GM23338 (cell line): Measurements from ENCODE around the gene SLC5A6. TPM values are rescaled to one million over a fixed set of nuclear protein-coding genes. Genes with fewer than 3 reads are reported as not detected.

ENCODE experiments used
- ATAC-seq: fragments of 200-7000 bp; cut with Tn5 transposase; 3 replicates; pipeline ENCODE4 v1.9.1; 2020
- DNase-seq: peaks from one replicate; pipeline ENCODE4 v3.0.0-alpha.2; 2015; ENCODE audit warnings: low spot score
- H2AFZ ChIP-seq: fragments of 200-600 bp; sonication (generic); 2 replicates; pipeline ENCODE4 v1.8.0; 2016; ENCODE audit warnings: antibody characterized with exemption, mild to moderate bottlenecking, moderate library complexity
- H3F3A ChIP-seq: fragments of 200-600 bp; sonication (generic); replicated peaks from 2 replicates; pipeline ENCODE4 v1.8.0; 2017; ENCODE audit warnings: antibody characterized with exemption, mixed run types, low read depth
- H3K27ac ChIP-seq: fragments of 200-600 bp; sonication (generic); 2 replicates; pipeline ENCODE4 v1.6.1; 2016; ENCODE audit warnings: low read depth
- H3K27me3 ChIP-seq: fragments of 200-600 bp; sonication (generic); 2 replicates; pipeline ENCODE4 v1.8.0; 2016; ENCODE audit warnings: mild to moderate bottlenecking, mixed run types, moderate library complexity; ENCODE audit not compliant: insufficient read depth
- H3K36me3 ChIP-seq: fragments of 200-600 bp; sonication (generic); 2 replicates; pipeline ENCODE4 v1.8.0; 2016; ENCODE audit warnings: mild to moderate bottlenecking; ENCODE audit not compliant: insufficient read depth
- H3K4me1 ChIP-seq: fragments of 200-600 bp; sonication (generic); 2 replicates; pipeline ENCODE4 v1.8.0; 2016; ENCODE audit warnings: mild to moderate bottlenecking, moderate library complexity; ENCODE audit not compliant: insufficient read depth
- H3K4me2 ChIP-seq: fragments of 200-600 bp; sonication (generic); 2 replicates; pipeline ENCODE4 v1.7.1; 2017; ENCODE audit warnings: mixed run types
- H3K4me3 ChIP-seq: fragments of 200-600 bp; sonication (generic); 2 replicates; pipeline ENCODE4 v1.6.1; 2016; ENCODE audit warnings: mixed run types
- H3K79me2 ChIP-seq: fragments of 200-600 bp; sonication (generic); replicated peaks from 2 replicates; pipeline ENCODE4 v1.8.0; 2017; ENCODE audit warnings: mild to moderate bottlenecking; ENCODE audit not compliant: insufficient read depth
- H3K9me2 ChIP-seq: fragments of 200-600 bp; sonication (generic); 2 replicates; pipeline ENCODE4 v1.8.0; 2017; ENCODE audit not compliant: insufficient read depth
- H4K20me1 ChIP-seq: fragments of 200-600 bp; sonication (generic); replicated peaks from 2 replicates; pipeline ENCODE4 v1.8.0; 2017; ENCODE audit warnings: mild to moderate bottlenecking; ENCODE audit not compliant: insufficient read depth
- H3K27ac Mint-ChIP-seq: 2 replicates; pipeline ENCODE4 v1.8.0; 2020; ENCODE audit warnings: inconsistent platforms, mild to moderate bottlenecking, moderate library complexity, mixed read lengths
- H3K27me3 Mint-ChIP-seq: 3 replicates; pipeline ENCODE4 v1.8.0; 2022; ENCODE audit warnings: low read depth, mild to moderate bottlenecking, moderate library complexity, mixed read lengths, inconsistent platforms; ENCODE audit not compliant: insufficient read depth, poor library complexity
- H3K36me3 Mint-ChIP-seq: 3 replicates; pipeline ENCODE4 v1.8.0; 2021; ENCODE audit warnings: low read depth, mild to moderate bottlenecking, inconsistent platforms, moderate library complexity, mixed read lengths
- H3K4me1 Mint-ChIP-seq: 3 replicates; pipeline ENCODE4 v1.8.0; 2020; ENCODE audit warnings: mild to moderate bottlenecking, inconsistent platforms, mixed read lengths
- H3K4me3 Mint-ChIP-seq: 3 replicates; pipeline ENCODE4 v1.8.0; 2021; ENCODE audit warnings: moderate library complexity, mild to moderate bottlenecking, inconsistent platforms, mixed read lengths
- H3K9me3 Mint-ChIP-seq: 3 replicates; pipeline ENCODE4 v1.8.0; 2020; ENCODE audit warnings: moderate library complexity, mild to moderate bottlenecking, inconsistent platforms, mixed read lengths
- CREB1 ChIP-seq: fragments of 250-450 bp; sonication (Bioruptor Pico); IDR thresholded peaks from 2 replicates; pipeline ENCODE4 v1.5.0; 2020; ENCODE audit warnings: low read depth, mild to moderate bottlenecking, moderate library complexity
- CTCF ChIP-seq, 2 experiments: fragments of 200-600 bp in 1 of 2; sonication (generic) in 1 of 2; conservative IDR thresholded peaks; 2 replicates each; pipeline versions ENCODE4 v1.5.1 to v1.6.1; 2016 to 2017; ENCODE audit warnings: antibody characterized with exemption in 2 of 2, low read depth in 2 of 2, mild to moderate bottlenecking in 2 of 2, moderate library complexity in 1 of 2
- ETS1 ChIP-seq: IDR thresholded peaks from 2 replicates; pipeline ENCODE4 v1.6.1; 2016; ENCODE audit warnings: antibody characterized with exemption
- EZH2 ChIP-seq: fragments of 200-600 bp; sonication (generic); IDR thresholded peaks from one replicate; pipeline ENCODE4 v1.8.0; 2017; ENCODE audit warnings: antibody characterized with exemption, mild to moderate bottlenecking, low read depth; ENCODE audit not compliant: unreplicated experiment
- EZH2phosphoT487 ChIP-seq: fragments of 200-600 bp; sonication (generic); IDR thresholded peaks from one replicate; pipeline ENCODE4 v1.8.1; 2018; ENCODE audit warnings: antibody characterized with exemption; ENCODE audit not compliant: unreplicated experiment
- JUNB ChIP-seq: IDR thresholded peaks from one replicate; pipeline ENCODE4 v1.6.1; 2016; ENCODE audit warnings: antibody characterized with exemption; ENCODE audit not compliant: unreplicated experiment
- NANOG ChIP-seq: IDR thresholded peaks from 2 replicates; pipeline ENCODE4 v1.6.1; 2016; ENCODE audit warnings: antibody characterized with exemption, borderline replicate concordance
- POLR2AphosphoS5 ChIP-seq: IDR thresholded peaks from 2 replicates; pipeline ENCODE4 v1.6.1; 2016; ENCODE audit warnings: antibody characterized with exemption, low read depth
- STAT1 ChIP-seq: IDR thresholded peaks from one replicate; pipeline ENCODE4 v1.6.1; 2016; ENCODE audit warnings: antibody characterized with exemption; ENCODE audit not compliant: unreplicated experiment
- ZNF114 ChIP-seq: fragments of 250-450 bp; sonication (Bioruptor Pico); IDR thresholded peaks from 2 replicates; pipeline ENCODE4 v1.5.0; 2020; ENCODE audit warnings: mild to moderate bottlenecking, moderate library complexity
- ZNF331 ChIP-seq: fragments of 250-450 bp; sonication (Bioruptor Pico); IDR thresholded peaks from 2 replicates; pipeline ENCODE4 v1.5.0; 2020; ENCODE audit warnings: low read depth, mild to moderate bottlenecking, moderate library complexity
- polyA plus RNA-seq: library from polyadenylated mRNA; unstranded; fragments of >200 nt; fragmentation: Nextera tagmentation; extraction: Ambion mirVana; gene quantifications from 2 replicates; pipeline ENCODE4 v1.2.1, GENCODE V29; 2016
- total RNA-seq: library from RNA; depleted of rRNA; stranded (reverse); fragments of >200 nt; shearing (Covaris generic); gene quantifications from 2 replicates; pipeline ENCODE4 v1.2.3, GENCODE V29; 2014
- TF ChIP-seq, protein P1 (sequence below): IDR thresholded peaks from one replicate; pipeline ENCODE4 v1.6.1; 2018; ENCODE audit warnings: antibody characterized with exemption; ENCODE audit not compliant: unreplicated experiment
- TF ChIP-seq, protein P2 (sequence below): fragments of 250-450 bp; sonication (Bioruptor Pico); IDR thresholded peaks from 2 replicates; pipeline ENCODE4 v1.5.0; 2020; ENCODE audit warnings: mild to moderate bottlenecking, moderate library complexity

SLC5A6 gene
- total and polyA plus RNA-seq, 2 experiments from 2014 or later: 44.3 to 153 TPM

DNA sequence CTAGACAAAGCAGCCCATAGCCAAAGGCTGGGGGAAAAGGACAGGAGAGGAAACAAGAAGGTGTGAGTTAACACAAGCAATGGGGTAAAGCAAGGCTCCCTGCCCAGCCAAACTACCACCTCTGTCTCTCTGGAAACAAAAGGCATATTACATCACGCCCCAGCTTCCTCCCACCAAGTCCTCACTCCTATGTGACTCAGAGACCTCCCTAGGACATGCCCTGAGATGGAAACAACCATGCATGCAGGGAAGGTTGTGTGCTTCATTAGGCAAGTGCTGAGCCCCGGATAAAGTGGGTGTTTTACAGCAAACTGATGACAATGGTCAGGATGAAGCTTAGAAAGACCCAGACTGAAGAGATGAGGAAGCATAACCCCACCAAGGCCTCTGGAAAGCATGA, 9.2 kb downstream of the SLC5A6 start:
- peaks cover 81% of the 10 kb centered on the region for H3K36me3 Mint-ChIP-seq

More for the DNA sequence above, 9.2 kb downstream of the SLC5A6 start:
- H3K4me3 Mint-ChIP-seq: no peak overlapping the region
- no peak overlapping the region for H3K4me3 ChIP-seq
- DNase-seq (no peak), ATAC-seq (no peak)
- no peaks in the 10 kb centered on the region for H3F3A ChIP-seq
- no peaks in the 10 kb centered on the region for H3K9me2 ChIP-seq
- no peaks in the 10 kb centered on the region for H3K9me3 Mint-ChIP-seq
- peaks cover 5% of the 10 kb centered on the region for H3K27me3 Mint-ChIP-seq
- no peaks in the 10 kb centered on the region for H3K27me3 ChIP-seq
- peaks cover 2% of the 10 kb centered on the region; the same call in 1 of the 2 replicates for H3K79me2 ChIP-seq
- H3K27ac Mint-ChIP-seq: no peak overlapping the region
- H3K4me1 Mint-ChIP-seq: no peaks in the 10 kb centered on the region
- no peak for TF ChIP-seq CTCF (conservative IDR thresholded peaks at IDR 0.05; ENCODE audit: low read depth in 2 of 2)
- TF ChIP-seq ZNF331: no peak
- no peak for TF ChIP-seq CREB1 (CRISPR knock-in tag)
- no peak for TF ChIP-seq ETS1
- TF ChIP-seq NANOG: no peak
- no peak for TF ChIP-seq STAT1
- no peak for TF ChIP-seq ZNF114 (CRISPR knock-in tag)
- TF ChIP-seq EZH2phosphoT487: no peak
- TF ChIP-seq POLR2AphosphoS5: no peak
- no peak for TF ChIP-seq JUNB
- TF ChIP-seq, protein P1, sequence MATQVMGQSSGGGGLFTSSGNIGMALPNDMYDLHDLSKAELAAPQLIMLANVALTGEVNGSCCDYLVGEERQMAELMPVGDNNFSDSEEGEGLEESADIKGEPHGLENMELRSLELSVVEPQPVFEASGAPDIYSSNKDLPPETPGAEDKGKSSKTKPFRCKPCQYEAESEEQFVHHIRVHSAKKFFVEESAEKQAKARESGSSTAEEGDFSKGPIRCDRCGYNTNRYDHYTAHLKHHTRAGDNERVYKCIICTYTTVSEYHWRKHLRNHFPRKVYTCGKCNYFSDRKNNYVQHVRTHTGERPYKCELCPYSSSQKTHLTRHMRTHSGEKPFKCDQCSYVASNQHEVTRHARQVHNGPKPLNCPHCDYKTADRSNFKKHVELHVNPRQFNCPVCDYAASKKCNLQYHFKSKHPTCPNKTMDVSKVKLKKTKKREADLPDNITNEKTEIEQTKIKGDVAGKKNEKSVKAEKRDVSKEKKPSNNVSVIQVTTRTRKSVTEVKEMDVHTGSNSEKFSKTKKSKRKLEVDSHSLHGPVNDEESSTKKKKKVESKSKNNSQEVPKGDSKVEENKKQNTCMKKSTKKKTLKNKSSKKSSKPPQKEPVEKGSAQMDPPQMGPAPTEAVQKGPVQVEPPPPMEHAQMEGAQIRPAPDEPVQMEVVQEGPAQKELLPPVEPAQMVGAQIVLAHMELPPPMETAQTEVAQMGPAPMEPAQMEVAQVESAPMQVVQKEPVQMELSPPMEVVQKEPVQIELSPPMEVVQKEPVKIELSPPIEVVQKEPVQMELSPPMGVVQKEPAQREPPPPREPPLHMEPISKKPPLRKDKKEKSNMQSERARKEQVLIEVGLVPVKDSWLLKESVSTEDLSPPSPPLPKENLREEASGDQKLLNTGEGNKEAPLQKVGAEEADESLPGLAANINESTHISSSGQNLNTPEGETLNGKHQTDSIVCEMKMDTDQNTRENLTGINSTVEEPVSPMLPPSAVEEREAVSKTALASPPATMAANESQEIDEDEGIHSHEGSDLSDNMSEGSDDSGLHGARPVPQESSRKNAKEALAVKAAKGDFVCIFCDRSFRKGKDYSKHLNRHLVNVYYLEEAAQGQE: no peak
- TF ChIP-seq, protein P2, sequence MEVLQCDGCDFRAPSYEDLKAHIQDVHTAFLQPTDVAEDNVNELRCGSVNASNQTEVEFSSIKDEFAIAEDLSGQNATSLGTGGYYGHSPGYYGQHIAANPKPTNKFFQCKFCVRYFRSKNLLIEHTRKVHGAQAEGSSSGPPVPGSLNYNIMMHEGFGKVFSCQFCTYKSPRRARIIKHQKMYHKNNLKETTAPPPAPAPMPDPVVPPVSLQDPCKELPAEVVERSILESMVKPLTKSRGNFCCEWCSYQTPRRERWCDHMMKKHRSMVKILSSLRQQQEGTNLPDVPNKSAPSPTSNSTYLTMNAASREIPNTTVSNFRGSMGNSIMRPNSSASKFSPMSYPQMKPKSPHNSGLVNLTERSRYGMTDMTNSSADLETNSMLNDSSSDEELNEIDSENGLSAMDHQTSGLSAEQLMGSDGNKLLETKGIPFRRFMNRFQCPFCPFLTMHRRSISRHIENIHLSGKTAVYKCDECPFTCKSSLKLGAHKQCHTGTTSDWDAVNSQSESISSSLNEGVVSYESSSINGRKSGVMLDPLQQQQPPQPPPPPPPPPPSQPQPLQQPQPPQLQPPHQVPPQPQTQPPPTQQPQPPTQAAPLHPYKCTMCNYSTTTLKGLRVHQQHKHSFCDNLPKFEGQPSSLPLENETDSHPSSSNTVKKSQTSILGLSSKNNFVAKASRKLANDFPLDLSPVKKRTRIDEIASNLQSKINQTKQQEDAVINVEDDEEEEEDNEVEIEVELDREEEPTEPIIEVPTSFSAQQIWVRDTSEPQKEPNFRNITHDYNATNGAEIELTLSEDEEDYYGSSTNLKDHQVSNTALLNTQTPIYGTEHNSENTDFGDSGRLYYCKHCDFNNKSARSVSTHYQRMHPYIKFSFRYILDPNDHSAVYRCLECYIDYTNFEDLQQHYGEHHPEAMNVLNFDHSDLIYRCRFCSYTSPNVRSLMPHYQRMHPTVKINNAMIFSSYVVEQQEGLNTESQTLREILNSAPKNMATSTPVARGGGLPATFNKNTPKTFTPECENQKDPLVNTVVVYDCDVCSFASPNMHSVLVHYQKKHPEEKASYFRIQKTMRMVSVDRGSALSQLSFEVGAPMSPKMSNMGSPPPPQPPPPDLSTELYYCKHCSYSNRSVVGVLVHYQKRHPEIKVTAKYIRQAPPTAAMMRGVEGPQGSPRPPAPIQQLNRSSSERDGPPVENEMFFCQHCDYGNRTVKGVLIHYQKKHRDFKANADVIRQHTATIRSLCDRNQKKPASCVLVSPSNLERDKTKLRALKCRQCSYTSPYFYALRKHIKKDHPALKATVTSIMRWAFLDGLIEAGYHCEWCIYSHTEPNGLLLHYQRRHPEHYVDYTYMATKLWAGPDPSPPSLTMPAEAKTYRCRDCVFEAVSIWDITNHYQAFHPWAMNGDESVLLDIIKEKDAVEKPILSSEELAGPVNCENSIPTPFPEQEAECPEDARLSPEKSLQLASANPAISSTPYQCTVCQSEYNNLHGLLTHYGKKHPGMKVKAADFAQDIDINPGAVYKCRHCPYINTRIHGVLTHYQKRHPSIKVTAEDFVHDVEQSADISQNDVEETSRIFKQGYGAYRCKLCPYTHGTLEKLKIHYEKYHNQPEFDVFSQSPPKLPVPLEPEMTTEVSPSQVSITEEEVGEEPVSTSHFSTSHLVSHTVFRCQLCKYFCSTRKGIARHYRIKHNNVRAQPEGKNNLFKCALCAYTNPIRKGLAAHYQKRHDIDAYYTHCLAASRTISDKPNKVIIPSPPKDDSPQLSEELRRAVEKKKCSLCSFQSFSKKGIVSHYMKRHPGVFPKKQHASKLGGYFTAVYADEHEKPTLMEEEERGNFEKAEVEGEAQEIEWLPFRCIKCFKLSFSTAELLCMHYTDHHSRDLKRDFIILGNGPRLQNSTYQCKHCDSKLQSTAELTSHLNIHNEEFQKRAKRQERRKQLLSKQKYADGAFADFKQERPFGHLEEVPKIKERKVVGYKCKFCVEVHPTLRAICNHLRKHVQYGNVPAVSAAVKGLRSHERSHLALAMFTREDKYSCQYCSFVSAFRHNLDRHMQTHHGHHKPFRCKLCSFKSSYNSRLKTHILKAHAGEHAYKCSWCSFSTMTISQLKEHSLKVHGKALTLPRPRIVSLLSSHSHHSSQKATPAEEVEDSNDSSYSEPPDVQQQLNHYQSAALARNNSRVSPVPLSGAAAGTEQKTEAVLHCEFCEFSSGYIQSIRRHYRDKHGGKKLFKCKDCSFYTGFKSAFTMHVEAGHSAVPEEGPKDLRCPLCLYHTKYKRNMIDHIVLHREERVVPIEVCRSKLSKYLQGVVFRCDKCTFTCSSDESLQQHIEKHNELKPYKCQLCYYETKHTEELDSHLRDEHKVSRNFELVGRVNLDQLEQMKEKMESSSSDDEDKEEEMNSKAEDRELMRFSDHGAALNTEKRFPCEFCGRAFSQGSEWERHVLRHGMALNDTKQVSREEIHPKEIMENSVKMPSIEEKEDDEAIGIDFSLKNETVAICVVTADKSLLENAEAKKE (CRISPR knock-in tag): no peak
- no peak for TF ChIP-seq EZH2
- no peak overlapping the region for H2AFZ ChIP-seq
- H4K20me1 ChIP-seq: peaks cover 3% of the 10 kb centered on the region
- H3K27ac ChIP-seq: no peak overlapping the region
- no peak overlapping the region for H3K4me2 ChIP-seq
- peaks cover 37% of the 10 kb centered on the region for H3K36me3 ChIP-seq
- no peaks in the 10 kb centered on the region for H3K4me1 ChIP-seq
